Stimulated activated CD4-positive, alpha-beta T cell treated with anti-CD3 and anti-CD28 coated beads, TNF-alpha, amount 100 ng/mL, for 48 hours (primary cell): ENCODE data around the gene POFUT1.
A peak's percentile ranks its signal among the peaks of the same experiment; 100 is the strongest.

Source experiments
- DNase-seq, 3 donors: peaks; one replicate each; pipeline ENCODE4 v3.0.0-alpha.2; 2020; ENCODE audit warnings: low read depth in 3 of 3

The POFUT1 gene

GRCh38 chr20:32206760-32207625 lies 687 bp upstream of the POFUT1 start:
- DNase-seq, result no peak

- no peak for DNase-seq
Observed at GRCh38 chr20:32208499-32209154, 947 bp downstream of the POFUT1 start.

GRCh38 chr20:32209850-32210605 lies 2.3 kb downstream of the POFUT1 start:
- DNase-seq, result no peak

GRCh38 chr20:32213870-32214269 lies 6.2 kb downstream of the POFUT1 start:
- DNase-seq, result no peak

- no peak for DNase-seq
Observed at GRCh38 chr20:32215147-32215546, 7.5 kb downstream of the POFUT1 start.

- no peak for DNase-seq
Observed at GRCh38 chr20:32215729-32216128, 8.0 kb downstream of the POFUT1 start.

GRCh38 chr20:32216179-32217142 lies 8.8 kb downstream of the POFUT1 start:
- no peak for DNase-seq

- no peak for DNase-seq
Observed at GRCh38 chr20:32218156-32218900, 10.6 kb downstream of the POFUT1 start.

- DNase-seq, result no peak
Observed at GRCh38 chr20:32224463-32224862, 16.8 kb downstream of the POFUT1 start.

GRCh38 chr20:32226391-32226790 lies 18.7 kb downstream of the POFUT1 start:
- DNase-seq, result no peak

GRCh38 chr20:32227306-32227705 lies 19.6 kb downstream of the POFUT1 start:
- no peak for DNase-seq

GRCh38 chr20:32227744-32228688 lies 20.3 kb downstream of the POFUT1 start:
- no peak for DNase-seq

GRCh38 chr20:32229251-32229747 lies 21.6 kb downstream of the POFUT1 start:
- no peak for DNase-seq

- no peak for DNase-seq
Observed at GRCh38 chr20:32230707-32231106, 23.0 kb downstream of the POFUT1 start.

GRCh38 chr20:32231245-32231644 lies 23.6 kb downstream of the POFUT1 start:
- no peak for DNase-seq

- DNase-seq, result peak in 1 of 3 donors; percentile 31
Observed at GRCh38 chr20:32231847-32232246, 24.2 kb downstream of the POFUT1 start.

- DNase-seq, result no peak
Observed at GRCh38 chr20:32232326-32232886, 24.7 kb downstream of the POFUT1 start.

GRCh38 chr20:32233286-32233685 lies 25.6 kb downstream of the POFUT1 start:
- no peak for DNase-seq
